Stimulated activated CD8-positive, alpha-beta memory T cell treated with anti-CD3 and anti-CD28 coated beads, Interleukin-7, amount 100 ng/mL, for 4 hours (primary cell): ENCODE data around the gene CD79A.

Experiments
- DNase-seq, 2 donors: peaks; one replicate each; pipeline ENCODE4 v3.0.0-alpha.2; 2020; ENCODE audit warnings: low read depth in 2 of 2

The CD79A gene

DNA sequence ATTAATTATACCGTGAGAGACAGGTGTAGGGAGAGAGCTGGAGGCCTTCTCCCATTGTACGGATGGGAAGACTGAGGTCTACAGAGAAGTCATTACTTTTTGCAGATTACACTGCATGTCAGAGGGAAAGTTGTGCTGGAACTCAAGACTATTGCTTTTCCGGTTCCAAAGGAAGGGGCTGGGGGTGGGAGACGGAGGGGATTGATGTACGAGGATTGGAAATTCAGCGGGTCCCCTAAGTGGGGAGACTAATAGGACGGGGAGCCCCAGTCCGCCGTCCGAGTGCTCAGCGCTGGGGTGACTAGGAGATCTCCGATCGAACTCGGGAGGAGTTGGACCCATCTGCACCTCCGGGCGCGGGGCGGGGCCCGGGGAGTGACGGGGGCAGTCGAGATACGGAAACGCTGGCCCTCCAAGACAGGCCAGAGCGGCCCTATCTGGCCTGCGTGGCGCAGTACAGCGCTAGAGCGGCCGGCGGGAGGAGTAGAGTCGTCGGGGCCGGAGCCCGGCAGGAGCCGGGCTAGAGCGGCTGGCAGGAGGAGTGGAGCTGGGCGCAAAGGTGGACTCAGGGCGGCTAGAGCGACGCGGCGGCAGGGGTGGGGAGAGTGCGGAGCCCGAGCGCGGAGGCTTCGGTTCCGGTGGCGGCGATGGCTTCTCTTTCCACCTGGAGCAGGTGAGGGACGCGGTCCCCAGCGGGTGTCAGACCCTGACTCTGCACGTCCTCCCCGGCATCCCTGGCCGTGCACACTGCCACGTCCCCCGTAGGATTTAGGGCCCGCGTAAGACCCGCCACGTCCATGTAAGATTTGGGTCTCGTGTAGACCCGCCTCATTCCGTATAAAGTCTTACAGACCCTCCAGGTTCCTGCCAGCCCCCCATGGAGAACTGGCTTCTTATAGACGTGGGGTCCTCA, 7.0 kb downstream of the CD79A start:
- peak; percentile 79 to 87 for DNase-seq

DNA sequence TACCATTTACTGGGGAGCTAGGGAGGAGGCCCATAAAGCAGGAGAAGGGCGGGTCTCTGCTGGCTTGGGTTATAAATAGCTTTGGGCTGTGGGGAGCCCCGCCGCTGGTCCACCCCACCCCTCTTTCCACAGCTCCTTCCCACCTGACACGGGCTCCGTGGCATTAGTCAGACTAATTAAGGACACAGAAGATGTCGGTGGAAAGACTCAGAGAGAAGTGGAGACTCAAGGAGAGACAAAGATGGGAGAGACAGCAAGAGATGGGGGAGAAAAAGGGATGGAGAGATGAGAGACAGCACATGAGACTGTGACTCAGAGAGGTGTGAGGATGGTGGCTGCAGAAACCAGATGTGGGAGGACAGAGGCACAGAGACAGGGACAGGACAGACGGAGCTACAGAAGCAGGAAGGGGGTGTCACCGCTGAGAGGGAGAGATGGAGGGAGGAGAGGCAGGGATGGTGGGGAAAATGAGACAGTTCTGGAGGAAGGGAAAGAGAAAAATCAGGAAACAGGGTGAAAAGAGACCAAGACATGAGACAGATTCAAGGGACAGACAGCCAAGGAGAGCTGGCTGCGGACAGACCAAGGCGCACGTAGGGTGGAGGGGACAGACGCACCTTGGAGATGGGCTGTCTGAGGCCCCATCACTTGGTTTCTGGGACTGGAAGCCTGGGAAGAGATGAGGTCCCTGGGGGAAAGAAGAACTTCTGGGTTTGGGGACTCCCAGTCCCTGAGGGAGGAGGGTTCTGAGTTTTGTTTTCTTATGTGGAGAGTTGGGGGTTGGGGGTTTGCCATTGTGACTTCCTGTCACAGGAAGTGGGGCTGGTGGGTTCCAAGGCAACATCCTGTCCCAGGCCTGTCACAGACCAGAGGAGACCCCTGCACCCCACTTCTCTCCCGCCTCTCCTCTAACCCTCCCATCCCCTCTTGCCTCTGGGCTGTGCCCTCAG, 10.0 kb downstream of the CD79A start:
- peak; percentile 52 to 62 for DNase-seq

DNA sequence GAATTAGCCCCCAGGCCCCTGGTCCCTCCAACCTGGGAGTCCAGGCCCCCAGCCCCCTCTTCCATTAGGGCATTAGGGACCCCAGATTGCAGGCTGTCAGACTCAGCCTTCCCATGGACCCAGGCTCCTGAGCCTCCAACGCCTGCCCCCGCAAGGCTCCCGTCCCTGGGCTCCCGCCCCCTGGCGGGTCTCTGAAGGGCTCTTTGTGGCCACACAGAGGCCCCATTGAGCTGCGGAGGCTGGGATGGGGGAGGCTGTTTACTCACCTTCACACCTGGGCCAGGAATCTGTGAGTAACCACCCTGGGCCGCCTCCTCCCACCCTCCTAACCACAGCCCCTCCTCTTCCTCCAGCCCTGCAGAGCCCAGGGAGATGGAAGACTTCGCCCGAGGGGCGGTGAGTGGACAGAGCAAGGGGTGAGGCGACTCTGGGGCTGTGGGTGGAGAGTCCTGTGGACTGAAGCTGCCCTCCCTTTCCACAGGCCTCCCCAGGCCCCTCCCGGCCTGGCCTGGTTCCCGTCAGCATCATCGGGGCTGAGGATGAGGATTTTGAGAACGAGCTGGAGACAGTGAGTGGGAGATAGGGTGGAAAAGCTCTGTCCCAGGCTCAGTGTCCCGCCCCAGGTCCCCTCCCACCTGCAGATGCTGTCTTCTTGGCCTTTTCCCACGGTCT, 10.8 kb downstream of the CD79A start:
- peak; percentile 86 to 88 for DNase-seq

DNA sequence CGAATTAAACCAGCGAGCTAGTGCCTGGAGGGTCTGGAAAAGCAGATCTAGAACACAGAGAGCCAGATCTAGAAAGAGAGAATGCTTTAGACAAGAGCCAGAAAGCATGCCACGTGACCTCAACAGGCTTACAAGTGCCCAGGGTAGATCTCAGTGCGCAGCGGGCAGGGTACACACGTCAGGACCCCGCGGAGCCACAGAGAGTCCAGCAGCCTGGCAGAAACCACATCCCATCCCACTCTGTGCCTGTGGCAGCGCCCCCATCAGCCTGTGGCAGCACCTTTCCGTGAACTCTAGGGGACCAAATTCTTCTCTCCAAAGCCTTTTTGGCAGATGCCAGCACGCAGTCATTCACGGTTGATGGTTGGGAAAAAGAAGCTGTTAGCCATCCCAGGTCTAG, 11.8 kb downstream of the CD79A start:
- DNase-seq: no peak

DNA sequence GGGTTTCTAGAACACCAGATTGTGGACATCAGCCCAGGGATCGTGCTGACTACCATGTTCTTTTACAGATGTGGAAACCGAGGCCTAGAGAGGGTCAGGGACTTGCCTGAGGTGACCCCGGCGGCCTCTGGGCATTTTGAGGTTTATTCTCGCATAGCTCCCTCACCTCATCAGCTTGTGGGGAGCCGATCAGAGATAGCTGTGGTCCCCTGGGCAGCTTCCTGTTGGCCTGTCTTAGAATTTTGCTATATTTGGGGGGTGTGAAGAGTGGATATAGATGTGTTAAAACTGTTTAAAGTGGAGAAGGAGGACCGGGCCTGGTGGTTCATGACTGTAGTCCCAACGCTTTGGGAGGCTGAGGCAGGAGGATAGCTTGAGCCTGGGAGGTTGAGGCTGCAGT, 12.8 kb downstream of the CD79A start:
- no peak for DNase-seq

DNA sequence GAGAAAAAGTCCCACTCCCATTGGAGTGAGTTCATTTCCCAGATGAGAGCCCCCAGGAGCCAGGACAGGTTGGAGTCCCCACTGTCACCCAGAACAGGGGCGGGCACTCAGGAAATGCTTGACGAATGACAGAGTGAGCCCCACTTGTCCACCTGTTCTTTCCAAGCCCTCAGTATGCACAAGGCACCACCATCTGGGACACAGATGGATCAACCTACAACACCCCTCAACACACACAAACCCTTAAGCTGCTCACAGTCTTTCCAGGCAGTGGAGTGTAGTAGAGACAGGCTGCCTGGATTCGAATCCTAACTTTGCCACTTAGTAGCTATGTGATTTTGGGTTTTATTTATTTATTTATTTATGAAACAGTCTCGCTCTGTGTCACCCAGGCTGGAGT, 13.9 kb downstream of the CD79A start:
- DNase-seq: no peak

DNA sequence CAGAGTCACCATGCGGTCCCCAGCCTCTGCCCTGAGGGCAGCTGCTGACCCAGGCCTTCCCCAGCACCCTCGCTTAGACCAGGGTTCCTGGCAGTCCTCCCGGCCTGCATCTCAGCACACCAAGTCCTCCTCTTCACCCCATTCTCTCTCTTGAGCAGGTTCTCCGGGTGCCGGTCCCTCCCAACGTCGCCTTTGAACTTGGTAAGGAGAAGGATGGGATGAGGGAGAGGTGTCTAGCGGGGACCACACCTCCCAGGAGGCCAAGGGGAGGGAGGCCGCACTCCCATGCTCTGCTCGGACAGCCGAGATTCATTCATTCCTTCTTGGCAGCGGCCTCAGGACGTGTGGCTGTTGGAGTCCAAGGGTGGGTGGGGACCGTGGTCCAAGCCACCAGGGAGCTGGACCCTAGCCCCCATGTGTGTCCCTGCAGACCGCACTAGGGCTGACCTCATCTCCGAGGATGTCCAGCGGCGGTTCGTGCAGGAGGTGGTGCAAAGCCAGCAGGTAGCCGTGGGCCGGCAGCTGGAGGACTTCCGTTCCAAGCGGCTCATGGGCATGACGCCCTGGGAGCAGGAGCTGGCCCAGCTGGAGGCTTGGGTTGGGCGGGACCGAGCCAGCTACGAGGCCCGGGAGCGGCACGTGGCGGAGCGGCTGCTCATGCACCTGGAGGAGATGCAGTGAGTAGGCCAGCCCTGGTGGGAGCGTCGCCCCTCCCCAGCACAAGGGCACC, 15.3 kb downstream of the CD79A start:
- no peak for DNase-seq

DNA sequence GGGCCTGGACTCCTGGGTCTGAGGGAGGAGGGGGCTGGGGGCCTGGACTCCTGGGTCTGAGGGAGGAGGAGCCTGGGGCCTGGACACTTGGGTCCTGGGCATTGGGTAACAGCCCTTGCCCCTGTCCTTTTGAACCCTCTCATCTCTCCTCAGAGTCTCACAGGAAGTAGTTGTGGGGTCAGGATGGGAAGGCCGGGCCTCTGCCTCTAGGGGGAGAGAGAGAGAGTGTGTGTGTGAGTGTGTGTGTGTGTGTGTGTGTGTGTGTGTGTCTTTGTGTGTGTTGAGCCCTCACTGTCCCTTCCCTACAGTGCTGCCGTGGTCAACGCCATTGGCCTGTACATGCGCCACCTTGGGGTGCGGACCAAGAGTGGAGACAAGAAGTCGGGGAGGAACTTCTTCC, 16.8 kb downstream of the CD79A start:
- DNase-seq: no peak

DNA sequence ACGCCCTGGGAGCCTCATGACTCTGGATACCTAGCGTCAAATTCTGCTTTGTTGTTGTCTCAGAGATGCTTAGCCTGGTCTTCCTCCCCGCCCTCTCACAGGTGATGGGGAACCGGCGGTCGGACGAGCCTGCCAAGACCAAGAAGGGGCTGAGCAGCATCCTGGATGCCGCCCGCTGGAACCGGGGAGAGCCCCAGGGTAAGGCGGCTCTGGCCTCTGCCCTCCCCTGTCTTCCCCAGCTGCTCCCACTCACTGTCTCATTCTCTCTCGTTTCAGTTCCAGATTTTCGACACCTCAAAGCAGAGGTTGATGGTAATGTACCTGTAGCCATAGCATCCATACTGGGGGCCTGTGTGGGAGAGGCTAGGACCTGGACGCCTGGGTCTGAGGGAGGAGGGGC, 17.3 kb downstream of the CD79A start:
- no peak for DNase-seq

DNA sequence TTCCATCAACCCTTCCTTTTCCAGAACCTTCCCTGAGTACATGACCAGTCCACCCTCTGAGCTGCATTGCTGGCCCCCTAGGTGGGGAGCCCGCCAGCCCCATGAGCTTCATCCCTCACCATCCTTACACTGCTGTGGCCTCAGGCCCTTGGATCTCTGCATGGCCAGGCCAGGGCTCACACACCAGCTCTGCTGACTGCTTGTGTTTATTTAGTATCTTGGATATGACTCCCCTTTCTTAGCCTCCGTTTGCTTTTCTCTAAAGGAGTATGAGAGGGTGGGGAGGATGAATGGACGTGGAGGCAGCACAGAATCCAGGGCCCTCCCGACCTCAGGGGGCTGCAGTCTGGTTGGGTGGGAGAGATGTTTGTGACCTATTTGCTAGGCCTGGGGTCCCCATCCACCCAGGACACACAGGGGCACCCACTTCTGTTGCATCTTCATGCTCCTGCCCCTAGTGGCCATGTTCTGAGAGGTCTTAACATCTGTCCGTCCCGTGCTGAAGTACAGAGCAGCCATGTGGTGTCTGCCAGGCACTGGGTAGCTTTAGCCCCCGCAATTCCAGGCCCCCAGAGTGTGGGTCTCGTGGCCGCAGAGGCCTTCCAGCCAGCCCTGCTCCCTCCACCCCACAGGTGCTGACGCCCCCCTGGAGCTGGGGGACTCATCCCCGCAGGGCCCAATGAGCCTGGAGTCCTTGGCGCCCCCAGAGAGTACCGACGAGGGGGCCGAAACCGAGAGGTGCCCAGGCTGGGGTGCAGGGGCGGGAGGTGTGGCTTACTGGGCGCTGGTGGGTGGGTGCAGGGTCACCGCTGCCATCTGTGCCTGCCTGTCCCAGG, 18.9 kb downstream of the CD79A start:
- DNase-seq: no peak

DNA sequence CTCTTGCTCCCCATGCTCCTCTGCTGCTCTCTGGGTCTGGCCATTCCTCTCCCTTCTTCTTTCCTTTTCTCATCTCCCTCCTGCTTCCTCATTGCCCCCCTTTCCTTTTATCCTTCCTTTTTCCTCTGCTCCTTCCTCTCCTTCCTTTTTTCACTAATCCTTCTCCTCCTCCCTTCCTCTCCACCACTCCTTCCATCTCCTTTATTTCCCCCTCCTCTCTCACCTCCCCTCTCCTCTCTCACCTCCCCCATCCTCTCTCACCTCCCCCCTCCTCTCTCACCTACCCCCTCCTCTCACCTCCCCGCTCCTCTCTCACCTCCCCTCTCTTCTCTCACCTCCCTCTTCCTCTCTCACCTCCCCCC, 19.5 kb downstream of the CD79A start:
- no peak for DNase-seq

DNA sequence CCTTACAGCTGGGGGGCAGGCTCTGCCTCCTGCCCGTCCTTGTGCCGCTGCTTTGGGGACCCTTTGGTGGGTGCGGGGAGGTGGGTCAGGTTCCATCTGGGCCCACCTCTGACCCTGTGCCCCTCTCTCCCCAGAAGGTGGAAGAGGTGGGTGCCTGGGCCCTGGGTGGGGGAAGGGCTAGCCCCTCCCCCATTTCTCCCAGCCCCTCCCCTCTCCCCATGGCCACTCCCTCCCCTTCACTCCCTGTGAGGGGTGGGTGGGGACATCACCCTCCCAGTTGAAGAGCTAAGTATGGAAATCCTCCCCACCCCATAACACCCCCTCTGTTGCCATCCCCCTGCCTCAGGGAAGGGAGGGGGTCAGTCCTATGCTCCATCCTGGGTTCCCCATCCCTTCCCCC, 20.1 kb downstream of the CD79A start:
- no peak for DNase-seq

DNA sequence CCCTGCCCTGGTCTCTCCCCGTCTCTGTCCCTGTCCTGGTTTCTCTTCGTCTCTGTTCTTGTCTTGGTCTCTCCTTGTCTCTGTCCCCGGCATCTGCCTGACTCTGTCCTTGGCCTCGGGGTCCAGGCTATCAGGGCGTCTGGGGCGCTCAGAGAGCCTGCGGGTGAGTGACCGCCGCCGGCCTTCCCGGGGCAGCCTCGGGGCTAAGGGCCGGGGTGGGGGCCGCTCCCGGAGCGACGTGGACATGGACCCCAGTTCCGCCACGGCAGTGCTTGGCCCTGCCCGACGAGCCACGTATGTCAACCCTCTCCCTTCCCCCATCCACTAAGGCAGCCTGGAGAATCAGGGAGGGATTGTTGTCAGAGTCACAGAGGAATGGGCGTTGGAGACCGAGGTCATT, 20.7 kb downstream of the CD79A start:
- DNase-seq: no peak

DNA sequence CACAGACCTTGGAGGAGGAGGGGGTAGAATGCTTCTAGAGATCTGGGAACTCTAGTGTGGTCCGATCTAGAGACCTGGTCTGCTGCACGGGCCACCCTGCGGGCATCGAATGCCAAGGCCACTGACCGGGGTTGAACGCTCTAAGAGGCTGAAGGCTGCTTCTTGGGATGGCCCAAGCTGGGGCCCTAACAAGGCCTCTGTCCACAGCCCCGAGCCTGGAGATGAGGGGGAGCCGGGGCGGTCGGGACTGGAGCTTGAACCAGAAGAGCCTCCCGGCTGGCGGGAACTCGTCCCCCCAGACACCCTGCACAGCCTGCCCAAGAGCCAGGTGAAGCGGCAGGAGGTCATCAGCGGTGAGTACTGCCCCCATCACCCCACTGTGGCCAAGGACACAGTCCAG, 21.2 kb downstream of the CD79A start:
- DNase-seq: no peak

DNA sequence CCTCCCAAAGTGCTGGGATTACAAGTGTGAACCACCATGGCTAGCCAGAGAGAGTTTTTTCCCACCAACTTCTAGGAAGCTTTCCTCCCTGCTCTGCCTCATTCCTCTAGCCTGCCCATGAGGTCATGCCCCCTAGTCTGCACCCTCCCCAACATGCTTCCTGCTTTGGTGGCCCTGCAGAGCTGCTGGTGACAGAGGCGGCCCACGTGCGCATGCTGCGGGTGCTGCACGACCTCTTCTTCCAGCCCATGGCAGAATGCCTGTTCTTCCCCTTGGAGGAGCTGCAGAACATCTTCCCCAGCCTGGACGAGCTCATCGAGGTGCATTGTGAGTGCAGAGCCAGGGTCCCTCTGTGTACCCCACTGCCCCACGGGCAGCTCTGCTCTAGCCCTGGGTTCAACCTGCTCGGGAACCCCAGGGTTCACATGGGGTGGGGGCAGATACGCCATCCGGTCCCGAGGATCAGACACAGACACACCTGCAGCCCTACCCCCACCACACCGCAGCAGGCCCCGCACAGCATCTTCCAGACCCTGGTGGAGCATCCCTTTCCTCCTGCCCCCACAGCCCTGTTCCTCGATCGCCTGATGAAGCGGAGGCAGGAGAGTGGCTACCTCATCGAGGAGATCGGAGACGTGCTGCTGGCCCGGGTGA, 24.8 kb downstream of the CD79A start:
- no peak for DNase-seq

DNA sequence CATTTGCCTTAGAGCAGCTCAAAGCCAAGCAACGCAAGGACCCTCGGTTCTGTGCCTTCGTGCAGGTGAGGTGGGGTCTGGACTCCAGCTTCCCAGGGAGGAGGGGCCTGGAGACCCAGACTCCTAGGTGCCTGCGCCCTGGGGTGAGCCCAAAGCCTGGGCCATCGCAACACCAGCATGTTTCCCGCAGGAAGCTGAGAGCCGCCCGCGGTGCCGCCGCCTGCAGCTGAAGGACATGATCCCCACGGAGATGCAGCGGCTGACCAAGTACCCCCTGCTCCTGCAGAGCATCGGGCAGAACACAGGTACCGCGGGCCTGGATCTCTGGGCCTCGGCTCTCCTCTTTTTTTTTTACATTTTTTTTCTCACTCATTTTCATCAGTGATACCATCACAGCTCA, 25.5 kb downstream of the CD79A start:
- no peak for DNase-seq

DNA sequence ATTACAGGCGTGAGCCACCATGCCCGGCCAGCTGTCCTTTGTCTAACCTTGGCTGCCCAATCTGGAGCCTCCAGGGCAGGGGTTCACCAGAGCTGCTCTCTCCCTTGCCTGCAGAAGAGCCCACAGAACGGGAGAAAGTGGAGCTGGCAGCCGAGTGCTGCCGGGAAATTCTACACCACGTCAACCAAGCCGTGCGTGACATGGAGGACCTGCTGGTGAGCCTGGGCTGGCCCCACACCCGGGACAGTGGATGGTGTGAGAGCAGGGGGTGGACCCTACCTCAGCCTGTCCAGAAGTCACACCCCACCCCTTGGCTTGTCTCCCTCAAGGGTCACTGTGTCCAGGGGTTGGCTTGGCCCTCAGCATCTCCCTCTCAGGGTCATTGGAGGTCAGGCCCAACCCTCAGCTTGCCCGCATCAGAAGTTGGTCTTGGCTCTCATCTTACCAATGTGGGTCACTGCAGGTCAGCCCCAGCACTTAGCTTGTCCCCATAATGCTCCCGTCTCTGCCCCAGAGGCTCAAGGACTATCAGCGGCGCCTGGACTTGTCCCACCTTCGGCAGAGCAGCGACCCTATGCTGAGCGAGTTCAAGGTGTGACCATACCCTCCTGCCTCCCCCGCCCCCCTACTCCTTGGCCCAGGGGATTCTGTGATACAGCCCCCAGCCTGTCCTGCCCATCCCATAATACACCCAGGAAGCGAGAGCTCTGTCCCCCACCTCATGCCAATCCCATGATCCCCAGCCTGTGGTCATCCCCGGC, 26.3 kb downstream of the CD79A start:
- no peak for DNase-seq

DNA sequence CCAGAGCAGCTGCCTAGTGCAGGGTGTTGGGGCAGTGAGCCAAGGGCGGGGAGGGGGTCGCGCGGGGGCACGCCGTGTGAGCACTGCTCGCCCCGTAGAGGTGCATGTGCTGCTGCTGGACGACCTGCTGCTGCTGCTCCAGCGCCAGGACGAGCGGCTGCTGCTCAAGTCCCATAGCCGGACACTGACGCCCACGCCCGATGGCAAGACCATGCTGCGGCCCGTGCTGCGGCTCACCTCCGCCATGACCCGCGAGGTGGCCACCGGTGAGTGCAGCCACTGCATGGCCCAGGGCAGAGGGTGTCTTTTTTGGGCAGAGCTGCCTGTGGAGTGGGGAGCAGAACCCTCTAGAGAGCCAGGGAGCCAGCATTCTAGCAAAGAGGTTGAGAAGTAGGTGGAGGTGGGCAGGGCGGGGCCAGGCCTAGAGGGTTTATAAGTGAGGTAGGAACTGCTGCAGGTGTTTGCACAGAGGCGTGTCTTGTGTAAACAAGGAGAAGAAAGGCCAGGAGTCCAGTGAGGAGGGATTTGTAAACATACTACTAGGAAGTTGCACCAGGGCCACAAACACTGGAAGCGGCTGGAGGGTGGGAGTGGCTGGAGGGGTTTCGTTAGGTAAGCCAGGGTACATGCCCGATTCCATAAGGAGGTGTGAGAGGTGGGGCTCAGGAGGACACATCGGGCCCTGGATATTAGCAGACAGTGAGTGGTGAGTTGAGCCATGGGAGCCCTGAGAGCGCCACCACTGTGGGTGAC, 27.2 kb downstream of the CD79A start:
- DNase-seq: no peak
